Amniotic stem cell (primary cell): ENCODE results near the gene AGBL4.

ENCODE experiments used
- DNase-seq: peaks from one replicate; lab custom pipeline; 2025; lab: John Stamatoyannopoulos, UW

AGBL4 gene

GRCh38 chr1:48644905-48645605 is 1378.7 kb downstream of the AGBL4 start:
- no peak for DNase-seq

- DNase-seq, result no peak
These were observed 1379.4 kb downstream of the AGBL4 start for GRCh38 chr1:48644190-48644900.

DNA sequence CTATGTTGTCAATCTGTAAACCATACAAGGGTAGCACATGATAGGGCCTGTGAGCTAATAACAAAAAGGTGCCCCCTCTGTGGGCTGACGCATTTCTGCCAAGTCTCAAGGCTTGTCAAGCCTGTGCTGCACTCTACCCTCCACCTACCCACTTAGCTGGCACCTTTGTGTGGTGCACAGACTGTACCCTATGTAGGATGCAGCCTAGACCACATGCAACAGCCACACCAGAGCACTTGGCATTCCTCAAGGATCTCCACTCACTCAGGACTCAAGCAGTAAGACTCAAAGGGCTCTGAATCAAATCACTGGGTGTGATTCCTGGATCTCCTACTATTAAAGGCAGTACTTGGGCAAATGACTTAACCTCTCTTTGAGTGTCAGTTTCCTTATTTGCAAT is 1380.6 kb downstream of the AGBL4 start:
- DNase-seq, result no peak

DNA sequence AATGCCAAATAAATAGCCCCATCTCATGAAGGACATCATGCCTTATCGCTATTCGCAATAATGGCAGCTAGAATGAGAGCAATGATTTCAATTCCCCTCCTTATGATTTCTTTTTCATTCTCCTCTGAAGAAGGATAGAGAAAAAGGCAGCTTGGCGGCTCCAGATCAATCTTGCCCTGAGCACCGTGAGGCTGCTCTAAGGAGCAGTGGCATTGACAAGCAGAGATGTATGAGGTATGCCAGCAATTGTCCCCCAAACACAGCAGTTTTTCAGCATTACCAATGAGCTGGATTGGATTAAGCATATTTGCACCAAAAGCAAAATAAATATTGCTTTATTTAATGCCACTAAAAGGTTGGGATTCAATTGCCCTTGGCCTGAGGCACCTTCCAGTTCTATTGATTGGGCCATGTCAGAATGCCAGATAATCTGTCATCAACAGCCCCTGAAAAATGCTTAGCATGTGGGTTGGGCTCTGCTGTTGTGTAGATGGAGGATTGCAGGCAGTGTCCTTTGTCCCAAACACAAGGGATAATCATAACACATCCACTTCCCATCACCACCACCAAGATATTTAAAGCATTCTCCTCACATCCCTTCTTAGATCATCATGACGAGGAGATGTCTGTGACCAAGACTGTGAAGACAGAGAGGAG is 1382.8 kb downstream of the AGBL4 start:
- no peak for DNase-seq

- no peak for DNase-seq
These were observed 1393.9 kb downstream of the AGBL4 start for GRCh38 chr1:48629867-48630266.

DNA sequence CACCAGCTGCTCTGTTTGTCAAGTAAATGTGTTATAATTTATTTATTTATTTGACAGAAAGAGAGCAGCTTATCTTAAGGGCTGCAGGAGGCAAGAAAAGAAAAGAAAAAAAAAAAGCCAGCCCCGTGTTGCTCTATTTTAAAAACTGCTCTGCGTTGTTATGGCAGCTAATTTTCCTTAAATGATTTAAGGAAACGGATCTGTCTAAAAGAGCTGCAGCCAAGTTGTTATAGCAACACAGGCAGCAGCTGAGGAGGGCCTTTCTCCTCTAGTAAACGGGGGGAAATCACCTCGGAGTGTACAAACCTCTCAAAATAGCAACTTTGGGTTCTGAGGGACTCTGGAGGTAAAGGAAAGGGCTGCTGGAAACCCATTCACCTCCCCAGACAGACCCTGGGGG is 1396.3 kb downstream of the AGBL4 start:
- no peak for DNase-seq

- DNase-seq, result peak; percentile 9
These were observed 1404.2 kb downstream of the AGBL4 start for GRCh38 chr1:48619539-48619938.

- DNase-seq, result no peak
These were observed 1406.5 kb downstream of the AGBL4 start for GRCh38 chr1:48617252-48617651.

GRCh38 chr1:48616710-48617109 is 1407.0 kb downstream of the AGBL4 start:
- no peak for DNase-seq

- no peak for DNase-seq
These were observed 1411.9 kb downstream of the AGBL4 start for GRCh38 chr1:48611841-48612240.

- no peak for DNase-seq
These were observed 1412.9 kb downstream of the AGBL4 start for GRCh38 chr1:48610628-48611542.

GRCh38 chr1:48608882-48609281 is 1414.9 kb downstream of the AGBL4 start:
- DNase-seq, result no peak

DNA sequence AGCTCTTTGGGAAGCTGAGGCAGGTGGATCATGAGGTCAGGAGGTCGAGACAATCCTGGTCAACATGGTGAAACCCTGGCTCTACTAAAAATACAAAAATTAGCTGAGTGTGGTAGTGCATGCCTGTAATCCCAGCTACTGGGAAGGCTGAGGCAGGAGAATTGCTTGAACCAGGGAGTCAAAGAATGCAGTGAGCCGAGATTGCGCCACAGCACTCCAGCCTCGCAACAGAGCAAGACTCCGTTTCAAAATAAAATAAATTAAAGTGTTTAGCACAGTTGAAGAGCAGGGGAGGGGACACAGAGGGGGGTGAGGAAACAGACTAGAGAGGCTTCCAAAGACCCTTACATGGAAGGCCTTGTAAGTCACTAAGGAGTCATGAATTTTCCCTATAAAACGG is 1420.5 kb downstream of the AGBL4 start:
- no peak for DNase-seq

DNA sequence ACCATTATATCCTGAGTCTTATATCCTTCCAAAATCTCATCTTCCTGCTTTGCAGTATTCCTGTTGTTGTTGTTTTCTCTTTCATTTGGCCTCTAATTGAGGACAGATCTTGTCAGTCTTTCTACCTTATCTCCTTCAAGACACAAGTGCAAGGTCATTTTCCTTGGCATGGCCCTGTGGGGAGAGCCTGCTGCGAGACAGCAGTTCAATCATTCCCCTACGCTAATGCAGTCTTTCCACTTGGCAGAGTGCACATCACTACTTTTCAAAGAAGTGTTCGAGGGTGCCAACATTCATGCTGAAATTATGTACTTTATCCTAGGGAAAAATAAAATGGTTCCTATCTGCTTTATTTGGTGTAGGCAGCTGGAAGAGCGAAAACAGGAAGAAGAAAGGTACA is 1421.4 kb downstream of the AGBL4 start:
- DNase-seq, result no peak

- DNase-seq, result no peak
These were observed 1423.6 kb downstream of the AGBL4 start for GRCh38 chr1:48600182-48600581.

DNA sequence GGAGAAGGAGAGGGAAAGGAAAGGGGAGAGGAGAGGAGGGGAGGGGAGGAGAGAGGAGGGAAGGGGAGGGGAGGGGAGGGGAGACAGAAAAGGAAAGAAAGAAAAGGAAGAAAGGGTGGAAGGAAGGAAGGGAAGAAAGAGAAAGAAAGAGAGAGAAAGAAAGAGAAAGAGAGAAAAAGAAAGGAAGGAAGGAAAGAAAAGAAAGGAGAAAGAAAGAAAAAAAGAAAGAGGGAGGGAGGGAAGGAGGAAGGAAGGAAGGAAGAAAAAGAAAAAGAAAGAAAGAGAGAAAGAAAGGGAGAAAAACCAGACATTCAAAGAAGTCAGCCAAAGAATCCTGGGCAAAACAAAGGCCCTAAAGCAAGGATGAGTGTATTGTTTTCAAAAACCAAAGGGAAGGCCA is 1426.1 kb downstream of the AGBL4 start:
- no peak for DNase-seq

DNA sequence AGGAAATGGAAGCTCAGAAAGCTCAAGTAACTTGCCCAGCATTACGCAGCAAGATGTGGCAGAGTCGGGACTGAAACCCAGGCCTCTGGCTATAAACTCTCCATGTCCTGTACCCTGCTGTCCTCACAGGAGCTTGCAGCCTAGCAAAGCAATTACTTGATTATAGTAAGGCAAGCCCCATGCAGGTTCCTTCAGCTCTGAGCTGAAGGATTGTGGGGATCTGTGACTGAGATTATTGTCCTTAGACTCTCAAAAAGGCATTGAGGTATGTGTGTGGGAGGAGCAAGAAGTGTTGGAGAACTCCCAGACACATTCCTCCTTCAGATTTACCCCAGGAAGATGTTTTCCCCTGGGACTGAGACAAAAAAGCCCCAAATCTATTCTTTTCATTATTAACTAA is 1427.7 kb downstream of the AGBL4 start:
- no peak for DNase-seq

DNA sequence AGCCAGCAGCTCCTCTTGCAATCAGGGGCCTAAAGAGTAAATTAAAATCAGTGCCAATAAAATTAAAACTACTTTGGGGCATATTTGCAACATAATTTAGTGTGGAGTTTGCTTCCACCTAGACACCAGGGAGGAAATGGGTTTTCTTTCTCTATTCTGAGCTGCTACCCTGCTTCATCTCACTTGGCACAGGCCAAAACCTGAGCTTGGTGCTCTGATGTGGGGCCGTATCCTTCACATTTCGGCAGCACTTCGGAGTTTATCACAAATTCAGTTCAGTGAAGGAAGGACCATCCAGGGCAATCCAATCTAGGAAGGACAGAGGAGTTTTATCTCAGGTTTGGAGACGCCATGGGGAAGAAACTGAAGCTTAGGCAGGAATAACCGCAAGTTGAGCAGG is 1428.1 kb downstream of the AGBL4 start:
- no peak for DNase-seq

DNA sequence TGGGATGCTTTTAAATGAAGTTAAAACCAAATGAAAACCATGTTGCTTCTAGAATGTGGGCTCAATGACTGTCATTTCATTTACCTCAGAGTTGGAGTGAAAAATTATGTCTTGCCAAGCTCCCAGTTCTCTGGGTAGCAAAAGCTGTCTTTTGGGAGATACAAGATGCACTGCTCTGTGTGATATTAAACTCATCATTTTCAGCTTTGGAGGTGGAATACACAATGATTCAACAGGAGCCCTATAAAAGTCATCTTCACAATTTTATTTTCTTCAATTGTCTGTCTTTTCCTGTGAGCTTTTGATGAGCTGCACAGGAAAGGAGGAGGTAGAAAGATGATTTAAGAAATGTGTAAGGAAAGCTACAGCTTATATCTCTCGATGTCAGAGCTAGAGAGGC is 1431.4 kb downstream of the AGBL4 start:
- no peak for DNase-seq

- no peak for DNase-seq
These were observed 1432.6 kb downstream of the AGBL4 start for GRCh38 chr1:48591181-48591580.

DNA sequence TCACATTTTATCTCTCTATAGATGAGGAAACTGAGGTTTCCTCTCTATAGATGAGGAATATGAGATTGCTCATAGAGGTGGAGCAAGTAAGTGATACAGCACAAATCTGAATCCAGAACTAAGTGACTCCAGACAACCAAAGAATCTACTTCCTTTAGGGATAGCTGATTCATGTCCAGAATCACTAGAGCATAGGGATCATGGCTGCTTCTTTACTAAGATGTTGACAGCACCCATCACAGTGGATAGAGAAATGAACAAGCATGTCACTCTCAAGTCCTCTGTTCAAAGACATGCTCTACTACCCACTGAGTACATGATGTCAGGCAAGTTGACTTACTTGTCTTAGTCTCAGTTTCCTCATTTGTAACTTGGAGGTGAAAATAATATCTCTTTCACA is 1435.7 kb downstream of the AGBL4 start:
- DNase-seq, result no peak

DNA sequence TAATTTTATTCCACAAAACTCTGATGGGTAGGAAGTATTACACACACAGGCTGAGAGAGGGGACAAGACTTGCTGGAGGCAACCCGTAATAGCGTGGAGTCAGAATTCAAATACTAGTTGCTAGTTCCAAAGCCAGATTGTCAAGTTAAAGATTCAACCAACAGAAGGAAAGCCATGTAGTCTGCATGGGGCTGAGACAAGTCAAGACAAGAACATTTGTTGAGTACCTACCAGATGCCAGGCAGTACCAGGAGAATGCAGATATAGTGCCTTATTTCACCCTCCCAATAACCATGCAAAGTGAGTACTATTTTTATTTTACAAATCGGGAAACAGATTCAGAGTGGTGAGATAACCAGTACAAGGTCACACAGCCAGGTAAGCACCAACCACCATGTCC is 1441.3 kb downstream of the AGBL4 start:
- no peak for DNase-seq
